NCI-H1105 (cell line): ENCODE measurements around the gene GARS1.

Source experiments
- DNase-seq: peaks from one replicate; lab custom pipeline; 2025; lab: John Stamatoyannopoulos, UW

Gene GARS1

GRCh38 chr7:30681815-30682211, 87.1 kb downstream of the GARS1 start:
- no peak for DNase-seq

DNA sequence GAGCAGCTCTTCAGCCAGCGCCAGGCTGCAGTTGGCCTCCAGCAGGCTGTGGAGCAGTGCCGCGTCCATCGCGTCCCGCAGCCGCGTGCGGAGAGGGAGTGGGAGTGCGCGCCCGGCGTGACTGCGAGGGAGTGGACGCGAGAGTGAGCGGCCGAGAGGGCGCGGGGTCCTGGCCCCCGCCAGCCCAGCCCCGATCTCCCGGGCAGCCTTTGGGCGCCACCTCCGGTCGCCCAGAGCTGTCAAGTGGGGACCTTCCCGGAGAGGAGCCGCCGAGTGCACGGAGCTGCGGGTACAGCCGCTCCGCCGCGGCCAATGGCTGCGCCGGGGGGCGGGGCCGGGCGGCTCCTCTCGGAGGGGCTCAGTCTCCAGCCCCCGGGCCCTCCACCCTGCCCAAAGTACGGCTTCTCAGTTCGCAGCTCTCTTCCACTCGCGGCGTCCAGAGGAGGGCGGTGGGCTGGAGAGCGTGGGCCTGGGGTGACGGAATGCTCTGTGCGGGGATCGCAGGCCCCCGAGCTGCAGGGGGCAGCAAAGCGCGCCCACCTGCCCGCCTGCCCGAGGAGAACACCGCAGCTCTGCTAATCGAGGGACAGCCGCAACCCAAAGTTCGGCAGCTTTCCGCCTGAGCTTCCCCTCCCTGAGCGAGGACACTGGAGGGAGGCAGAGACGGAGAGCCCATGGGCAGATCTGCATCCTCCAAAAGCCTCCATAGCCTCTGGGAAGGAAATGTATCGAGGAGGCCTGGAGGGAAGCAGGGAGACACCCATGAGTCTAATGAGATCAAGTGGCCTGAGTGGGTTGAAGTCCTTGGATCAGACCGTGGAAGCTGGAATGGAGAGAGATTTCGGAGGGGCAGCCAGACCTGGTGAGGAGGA, 87.8 kb downstream of the GARS1 start, which contains the start of gene CRHR2:
TSS of gene CRHR2 (minus strand) at position 245 of the 872 bp plus-strand sequence. CDS start at position 69, 176 bp downstream.
- DNase-seq, result peak; percentile 32

DNA sequence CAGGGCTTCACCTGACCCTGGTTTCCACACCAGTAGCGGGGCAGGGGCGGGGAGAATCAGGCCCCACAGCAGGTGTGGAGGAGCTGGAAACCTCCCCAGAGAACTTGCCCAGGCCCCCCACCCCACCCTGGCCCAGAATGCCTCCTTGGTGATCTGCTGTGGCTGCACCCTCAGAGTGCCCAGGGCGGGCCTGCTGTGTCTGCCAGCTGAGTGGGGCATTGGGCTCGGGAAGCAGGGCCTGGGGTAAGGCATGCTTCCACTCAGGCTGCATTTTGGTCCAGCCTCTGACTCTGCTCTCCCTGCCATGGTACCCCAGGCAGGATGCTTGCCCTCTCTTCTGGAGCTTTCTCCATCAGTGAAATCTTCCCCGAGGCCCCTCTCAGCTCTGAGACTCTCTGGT, 88.6 kb downstream of the GARS1 start:
- DNase-seq, result no peak
